HG02840 (cell line): ENCODE results near the gene WDFY3.

Source experiments
- ATAC-seq: cut with Tn5 transposase; IDR thresholded peaks from one replicate; pipeline ENCODE4 v1.9.1; 2021; ENCODE audit warnings: mild to moderate bottlenecking, moderate library complexity, moderate number of reproducible peaks; ENCODE audit not compliant: unreplicated experiment, low FRiP score

The WDFY3 gene

GRCh38 chr4:84915396-84915780 is 51.1 kb downstream of the WDFY3 start:
- ATAC-seq, result no peak

GRCh38 chr4:84914686-84915395 is 51.6 kb downstream of the WDFY3 start:
- no peak for ATAC-seq

- no peak for ATAC-seq
Measured at GRCh38 chr4:84913176-84913575, 53.3 kb downstream of the WDFY3 start.

GRCh38 chr4:84912741-84913140 is 53.7 kb downstream of the WDFY3 start:
- no peak for ATAC-seq

- no peak for ATAC-seq
Measured at GRCh38 chr4:84908876-84909275, 57.6 kb downstream of the WDFY3 start.

GRCh38 chr4:84907145-84907544 is 59.3 kb downstream of the WDFY3 start:
- no peak for ATAC-seq

- ATAC-seq, result no peak
Measured at GRCh38 chr4:84905646-84906045, 60.8 kb downstream of the WDFY3 start.

- no peak for ATAC-seq
Measured at GRCh38 chr4:84901740-84902281, 64.7 kb downstream of the WDFY3 start.

- ATAC-seq, result no peak
Measured at GRCh38 chr4:84901173-84901572, 65.3 kb downstream of the WDFY3 start.

GRCh38 chr4:84899616-84900015 is 66.9 kb downstream of the WDFY3 start:
- no peak for ATAC-seq

GRCh38 chr4:84897516-84897915 is 69.0 kb downstream of the WDFY3 start:
- no peak for ATAC-seq

GRCh38 chr4:84895283-84895682 is 71.2 kb downstream of the WDFY3 start:
- no peak for ATAC-seq

- no peak for ATAC-seq
Measured at GRCh38 chr4:84894621-84895020, 71.9 kb downstream of the WDFY3 start.

- ATAC-seq, result no peak
Measured at GRCh38 chr4:84892950-84893349, 73.5 kb downstream of the WDFY3 start.

GRCh38 chr4:84887824-84888223 is 78.7 kb downstream of the WDFY3 start:
- ATAC-seq, result no peak

GRCh38 chr4:84879651-84880200 is 86.8 kb downstream of the WDFY3 start:
- no peak for ATAC-seq

- ATAC-seq, result no peak
Measured at GRCh38 chr4:84878546-84878945, 87.9 kb downstream of the WDFY3 start.

GRCh38 chr4:84878090-84878489 is 88.4 kb downstream of the WDFY3 start:
- no peak for ATAC-seq

GRCh38 chr4:84877051-84877833 is 89.2 kb downstream of the WDFY3 start:
- ATAC-seq, result no peak

- ATAC-seq, result no peak
Measured at GRCh38 chr4:84875636-84876371, 90.7 kb downstream of the WDFY3 start.

GRCh38 chr4:84874619-84875018 is 91.9 kb downstream of the WDFY3 start:
- no peak for ATAC-seq
